Uterus (tissue), 2 donors: ENCODE data around the gene TAPT1.

Experiments used
- CTCF ChIP-seq, 4 experiments: fragments of 200-600 bp in 2 of 4; fragments of 450-650 bp in 2 of 4; sonication (generic) in 2 of 4; IDR thresholded peaks; one replicate each; pipeline ENCODE4 v1.5.1; 2016 to 2019; ENCODE audit warnings: antibody characterized with exemption in 4 of 4, mild to moderate bottlenecking in 2 of 4, moderate library complexity in 1 of 4
- POLR2A ChIP-seq, 2 donors: fragments of 450-650 bp; IDR thresholded peaks; one replicate each; pipeline ENCODE4 v1.6.1; 2016; ENCODE audit warnings: antibody characterized with exemption in 2 of 2, mild to moderate bottlenecking in 1 of 2, moderate library complexity in 1 of 2

GRCh38 chr4:16235209-16235608 lies 8.9 kb upstream of the TAPT1 start:
- TF ChIP-seq CTCF (IDR thresholded peaks at IDR 0.05) (no peak), POLR2A (IDR thresholded peaks at IDR 0.05) (no peak)
